HCT116 (cell line): ENCODE results near the gene IFRD2. TPM values are rescaled to one million over a fixed set of nuclear protein-coding genes. Genes with fewer than 3 reads are reported as not detected.

Experiments
- ATAC-seq: fragments of 200-7000 bp; cut with Tn5 transposase; 2 replicates; pipeline ENCODE4 v1.9.1; 2020; ENCODE audit warnings: mild to moderate bottlenecking, moderate library complexity
- BruUV-seq: library from RNA; stranded (reverse); fragments of 400-500 nt; replicated peaks from 2 replicates; lab custom pipeline; 2021; lab: Mats Ljungman, UMichigan
- CTCF ChIA-PET: fragments of 300-600 bp; sonication (Branson Sonifier 250); formaldehyde crosslinking; loops from one replicate; lab custom pipeline; 2021; ENCODE audit warnings: antibody characterized with exemption; lab: Charles Lee
- POLR2A ChIA-PET: fragments of 300-600, 350-600 bp; sonication (Branson Sonifier 250); formaldehyde crosslinking; loops from one replicate; lab custom pipeline; 2021; ENCODE audit warnings: antibody characterized with exemption; lab: Charles Lee
- RAD21 ChIA-PET, 2 experiments: fragments of 300-600 bp; sonication (Branson Sonifier 250); formaldehyde crosslinking; loops; one replicate each; lab custom pipeline; 2023; ENCODE audit warnings: low total read pairs in 2 of 2; ENCODE audit not compliant: uncharacterized antibody in 2 of 2, unreplicated experiment in 2 of 2, low non-redundant PET in 1 of 2; lab: Charles Lee
- DNase-seq: peaks from one replicate; pipeline ENCODE4 v3.0.0-alpha.2; 2010; ENCODE audit warnings: low read depth, low spot score
- H2AFZ ChIP-seq: fragments of 200-600 bp; shearing (Covaris generic), sonication (generic); 2 replicates; pipeline ENCODE4 v1.6.1; 2017; ENCODE audit warnings: low read depth, mixed run types, mixed read lengths, antibody characterized with exemption, low read length; ENCODE audit not compliant: poor library complexity, severe bottlenecking
- H3K27ac ChIP-seq: 2 replicates; pipeline ENCODE4 v1.5.1; 2012; ENCODE audit warnings: low read depth, low read length
- H3K27me3 ChIP-seq: fragments of 200-600 bp; sonication (generic); 2 replicates; pipeline ENCODE4 v1.6.1; 2016; ENCODE audit warnings: mixed run types, low read length, mixed read lengths; ENCODE audit not compliant: insufficient read depth
- H3K36me3 ChIP-seq, 2 experiments: fragments of 200-500 bp in 1 of 2; fragments of 200-600 bp in 1 of 2; sonication (Bioruptor generic) in 1 of 2; sonication (generic) in 1 of 2; 2 replicates each; pipeline versions ENCODE4 v1.5.1 to v1.6.1; 2014 to 2016; ENCODE audit warnings: low read length in 2 of 2, inconsistent platforms in 1 of 2, mixed read lengths in 1 of 2, mixed run types in 1 of 2; ENCODE audit not compliant: insufficient read depth in 2 of 2, control insufficient read depth in 1 of 2
- H3K4me1 ChIP-seq, 2 experiments: fragments of 200-600 bp in 1 of 2; sonication (generic) in 1 of 2; 2 replicates each; pipeline versions ENCODE4 v1.5.1 to v1.6.1; 2012 to 2017; ENCODE audit warnings: low read length in 2 of 2, inconsistent platforms in 1 of 2, mild to moderate bottlenecking in 1 of 2, mixed read lengths in 1 of 2, mixed run types in 1 of 2, moderate library complexity in 1 of 2; ENCODE audit not compliant: insufficient read depth in 2 of 2, control insufficient read depth in 1 of 2
- H3K4me2 ChIP-seq: fragments of 200-600 bp; sonication (generic); 2 replicates; pipeline ENCODE4 v1.6.1; 2017; ENCODE audit warnings: mixed run types, low read length, mixed read lengths
- H3K4me3 ChIP-seq, 2 experiments: fragments of 200-600 bp in 1 of 2; sonication (generic) in 1 of 2; replicated peaks in 1 of 2; 2 replicates each; pipeline ENCODE4 v1.5.1; 2011 to 2016; ENCODE audit warnings: low read length in 2 of 2, control low read depth in 1 of 2, low read depth in 1 of 2, mild to moderate bottlenecking in 1 of 2, mixed read lengths in 1 of 2, mixed run types in 1 of 2
- H3K79me2 ChIP-seq: fragments of 200-600 bp; sonication (generic); 2 replicates; pipeline ENCODE4 v1.6.1; 2017; ENCODE audit warnings: mild to moderate bottlenecking, mixed run types, low read length, moderate library complexity, mixed read lengths; ENCODE audit not compliant: insufficient read depth
- H3K9ac ChIP-seq: fragments of 200-600 bp; sonication (generic); 2 replicates; pipeline ENCODE4 v1.6.1; 2016; ENCODE audit warnings: low read length, mixed read lengths
- H3K9me2 ChIP-seq: fragments of 200-600 bp; sonication (generic), shearing (Covaris generic); 2 replicates; pipeline ENCODE4 v1.6.1; 2017; ENCODE audit warnings: mixed run types, mild to moderate bottlenecking, moderate library complexity; ENCODE audit not compliant: insufficient read depth
- H3K9me3 ChIP-seq, 2 experiments: fragments of 200-500 bp in 1 of 2; fragments of 200-600 bp in 1 of 2; sonication (Bioruptor generic) in 1 of 2; sonication (generic) in 1 of 2; 2 replicates each; pipeline ENCODE4 v1.6.1; 2014 to 2017; ENCODE audit warnings: low read length in 2 of 2, mixed read lengths in 2 of 2, inconsistent platforms in 1 of 2, low read depth in 1 of 2, mild to moderate bottlenecking in 1 of 2, mixed run types in 1 of 2, moderate library complexity in 1 of 2; ENCODE audit not compliant: control insufficient read depth in 1 of 2, insufficient read depth in 1 of 2
- H4K20me1 ChIP-seq: fragments of 200-600 bp; sonication (generic), shearing (Covaris generic); 2 replicates; pipeline ENCODE4 v1.6.1; 2017; ENCODE audit warnings: mixed run types, mild to moderate bottlenecking, moderate library complexity; ENCODE audit not compliant: insufficient read depth
- ATF3 ChIP-seq: IDR thresholded peaks from 2 replicates; pipeline ENCODE4 v1.6.1; 2012
- CBX3 ChIP-seq: IDR thresholded peaks from 2 replicates; pipeline ENCODE4 v1.6.1; 2012; ENCODE audit warnings: low read depth
- CTCF ChIP-seq, 3 experiments: fragments of 200-600 bp in 1 of 3; sonication (generic) in 1 of 3; IDR thresholded peaks in 2 of 3; conservative IDR thresholded peaks in 1 of 3; 2 replicates each; pipeline ENCODE4 v1.5.1; 2012 to 2017; ENCODE audit warnings: low read depth in 2 of 3, low read length in 2 of 3, antibody characterized with exemption in 1 of 3, borderline replicate concordance in 1 of 3, control low read depth in 1 of 3, mild to moderate bottlenecking in 1 of 3, mixed read lengths in 1 of 3, mixed run types in 1 of 3, moderate library complexity in 1 of 3; ENCODE audit not compliant: insufficient read depth in 1 of 3
- EGR1 ChIP-seq: IDR thresholded peaks from 2 replicates; pipeline ENCODE4 v1.6.1; 2012; ENCODE audit warnings: low read depth
- EZH2phosphoT487 ChIP-seq: fragments of 200-600 bp; IDR thresholded peaks from 2 replicates; pipeline ENCODE4 v1.6.1; 2018; ENCODE audit warnings: antibody characterized with exemption, borderline replicate concordance
- POLR2AphosphoS5 ChIP-seq: IDR thresholded peaks from 2 replicates; pipeline ENCODE4 v1.6.1; 2011; ENCODE audit warnings: mild to moderate bottlenecking, low read depth, low read length, moderate library complexity
- RAD21 ChIP-seq: IDR thresholded peaks from 2 replicates; pipeline ENCODE4 v1.6.1; 2012; ENCODE audit warnings: low read depth, mild to moderate bottlenecking
- TCF7L2 ChIP-seq: IDR thresholded peaks from 2 replicates; pipeline ENCODE4 v1.7.0; 2011; ENCODE audit warnings: borderline replicate concordance, inconsistent platforms; ENCODE audit not compliant: insufficient read depth, insufficient read length; ENCODE audit errors: extremely low read depth
- ZBTB33 ChIP-seq: IDR thresholded peaks from 2 replicates; pipeline ENCODE4 v1.6.1; 2011; ENCODE audit warnings: mild to moderate bottlenecking, low read length, moderate library complexity; ENCODE audit not compliant: insufficient replicate concordance; ENCODE audit errors: extremely low read depth
- intact Hi-C: fragments of 100-400 bp; cut with micrococcal nuclease; formaldehyde crosslinking; loops from 2 replicates; pipeline ENCODE4 v1.10.0; 2022
- total RNA-seq: library from RNA; stranded (reverse); gene quantifications from one replicate; pipeline ENCODE4 v1.2.1, GENCODE V29; 2021; ENCODE audit not compliant: unreplicated experiment
- TF ChIP-seq, protein P1 (sequence below): IDR thresholded peaks from 2 replicates; pipeline ENCODE4 v1.6.1; 2012

IFRD2 gene
- total RNA-seq, 1 experiment from 2014 or later, result 146 TPM

DNA sequence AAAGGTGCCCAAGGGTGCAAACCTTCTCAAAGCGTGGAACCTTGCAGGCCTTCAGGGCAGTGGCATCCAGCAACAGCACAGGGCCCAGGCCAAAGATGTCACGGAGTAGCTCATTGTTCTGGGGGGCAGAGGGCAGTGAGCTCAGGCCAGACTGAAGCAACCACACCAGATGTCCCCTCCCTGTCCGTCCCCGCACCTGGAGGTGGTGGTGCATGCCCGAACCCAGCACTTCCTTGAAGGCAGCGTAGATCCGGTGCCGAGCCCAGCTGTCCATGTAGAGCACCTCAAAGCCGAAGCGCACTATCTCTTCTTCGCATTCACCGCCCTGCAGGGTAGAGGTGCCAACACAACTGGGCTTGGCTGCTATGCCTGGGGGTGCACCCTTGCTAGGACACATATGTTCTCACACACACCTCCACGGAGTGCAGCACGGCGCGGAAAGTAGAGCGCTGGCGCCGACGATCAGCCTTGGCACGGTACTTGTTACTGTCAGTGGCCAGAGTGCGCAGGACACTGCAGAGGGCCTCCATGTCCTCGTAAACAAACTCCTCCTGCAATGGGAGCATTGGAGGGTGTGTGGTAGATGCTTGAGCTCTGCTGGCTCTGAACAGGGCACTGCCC is 3.7 kb downstream of the IFRD2 start:
- POLR2A ChIA-PET, result interaction anchor here (1.2 kb wide), 1 partner anchor 55 kb away, joined by 3 read pairs; no protein-coding TSS in a partner anchor

More for the DNA sequence above, 3.7 kb downstream of the IFRD2 start:
- Histone ChIP-seq H3K4me3 (no peak overlapping the region), H3K36me3 (peaks cover 23 to 45% of the 10 kb centered on the region in 2 experiments), H3K79me2 (peaks cover 42% of the 10 kb centered on the region), H3K4me2 (no peak overlapping the region), H2AFZ (no peak overlapping the region), H3K4me1 (peaks cover 11 to 17% of the 10 kb centered on the region in 2 experiments), H3K9me3 (no peaks in the 10 kb centered on the region), H4K20me1 (no peaks in the 10 kb centered on the region), H3K9ac (no peak overlapping the region), H3K27me3 (no peaks in the 10 kb centered on the region), H3K27ac (no peak overlapping the region), H3K9me2 (no peaks in the 10 kb centered on the region)
- intact Hi-C loops, result no loop called here
- BruUV-seq, result no TSS peak
- ATAC-seq (no peak), DNase-seq (no peak)
- no peak for TF ChIP-seq POLR2AphosphoS5
- no peak for TF ChIP-seq CTCF (IDR thresholded peaks at IDR 0.05 in 2 of 3, conservative IDR thresholded peaks at IDR 0.05 in 1 of 3; ENCODE audit: borderline replicate concordance in 1 of 3, insufficient read depth in 1 of 3, low read depth in 2 of 3, low read length in 2 of 3)
- TF ChIP-seq, protein P1, sequence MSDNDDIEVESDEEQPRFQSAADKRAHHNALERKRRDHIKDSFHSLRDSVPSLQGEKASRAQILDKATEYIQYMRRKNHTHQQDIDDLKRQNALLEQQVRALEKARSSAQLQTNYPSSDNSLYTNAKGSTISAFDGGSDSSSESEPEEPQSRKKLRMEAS, result no peak
- no peak for TF ChIP-seq ZBTB33
- no peak for TF ChIP-seq TCF7L2
- no peak for TF ChIP-seq EZH2phosphoT487
- no peak for TF ChIP-seq EGR1
- TF ChIP-seq CBX3, result no peak
- TF ChIP-seq ATF3, result no peak
- no peak for TF ChIP-seq RAD21
- ChIA-PET RAD21 (no interaction called here), CTCF (no interaction called here)
